Measurements from ENCODE around the gene GAL3ST2.

Gene GAL3ST2

GRCh38 chr2:241768850-241769249 is 7.8 kb upstream of the GAL3ST2 start:
- no peak for DNase-seq (ENCODE audit: low read depth, low spot score)
- TF ChIP-seq POLR2AphosphoS5 (IDR thresholded peaks at IDR 0.05; ENCODE audit: borderline replicate concordance, low read depth, low read length) (no peak), EZH2 (IDR thresholded peaks at IDR 0.05) (no peak), FOXP2 (optimal IDR thresholded peaks at IDR 0.05; ENCODE audit: control extremely low read depth, extremely low read length, insufficient read depth) (no peak)
- Histone ChIP-seq H3K4me3 (no peak overlapping the region), H3K9ac (ENCODE audit: insufficient read length) (no peak overlapping the region), H3K9me3 (ENCODE audit: low read depth, low read length) (no peaks in the 10 kb centered on the region), H3K27ac (no peak overlapping the region), H3K36me3 (ENCODE audit: insufficient read depth, low read length) (no peaks in the 10 kb centered on the region)

GRCh38 chr2:241769819-241770184 is 6.8 kb upstream of the GAL3ST2 start:
- no peak overlapping the region for H3K9ac ChIP-seq (ENCODE audit: insufficient read length)
- DNase-seq (ENCODE audit: low read depth, low spot score): no peak
- H3K4me3 ChIP-seq: no peak overlapping the region
- H3K27ac ChIP-seq: no peak overlapping the region
- no peak for TF ChIP-seq FOXP2 (optimal IDR thresholded peaks at IDR 0.05; ENCODE audit: control extremely low read depth, extremely low read length, insufficient read depth)
- TF ChIP-seq POLR2AphosphoS5 (IDR thresholded peaks at IDR 0.05; ENCODE audit: borderline replicate concordance, low read depth, low read length): no peak
- no peak for TF ChIP-seq EZH2 (IDR thresholded peaks at IDR 0.05)
- H3K36me3 ChIP-seq (ENCODE audit: insufficient read depth, low read length): no peaks in the 10 kb centered on the region
- no peaks in the 10 kb centered on the region for H3K9me3 ChIP-seq (ENCODE audit: low read depth, low read length)

- DNase-seq (ENCODE audit: low read depth, low spot score): no peak
- no peak overlapping the region for H3K4me3 ChIP-seq
- TF ChIP-seq FOXP2 (optimal IDR thresholded peaks at IDR 0.05; ENCODE audit: control extremely low read depth, extremely low read length, insufficient read depth) (no peak), POLR2AphosphoS5 (IDR thresholded peaks at IDR 0.05; ENCODE audit: borderline replicate concordance, low read depth, low read length) (no peak), EZH2 (IDR thresholded peaks at IDR 0.05) (no peak)
- H3K36me3 ChIP-seq (ENCODE audit: insufficient read depth, low read length): no peaks in the 10 kb centered on the region
- H3K9me3 ChIP-seq (ENCODE audit: low read depth, low read length): no peaks in the 10 kb centered on the region
- no peak overlapping the region for H3K9ac ChIP-seq (ENCODE audit: insufficient read length)
- no peak overlapping the region; the same call in 1 of the 2 replicates for H3K27ac ChIP-seq
Observed at GRCh38 chr2:241770185-241770935, 6.3 kb upstream of the GAL3ST2 start.

GRCh38 chr2:241770936-241771285 is 5.7 kb upstream of the GAL3ST2 start:
- no peak for DNase-seq (ENCODE audit: low read depth, low spot score)
- TF ChIP-seq POLR2AphosphoS5 (IDR thresholded peaks at IDR 0.05; ENCODE audit: borderline replicate concordance, low read depth, low read length) (no peak), EZH2 (IDR thresholded peaks at IDR 0.05) (no peak), FOXP2 (optimal IDR thresholded peaks at IDR 0.05; ENCODE audit: control extremely low read depth, extremely low read length, insufficient read depth) (no peak)
- peak overlapping the region; percentile 62 for H3K9ac ChIP-seq (ENCODE audit: insufficient read length)
- no peaks in the 10 kb centered on the region for H3K36me3 ChIP-seq (ENCODE audit: insufficient read depth, low read length)
- peak overlapping the region; percentile 92 for H3K27ac ChIP-seq
- H3K4me3 ChIP-seq: no peak overlapping the region
- no peaks in the 10 kb centered on the region for H3K9me3 ChIP-seq (ENCODE audit: low read depth, low read length)

- peak overlapping the region; percentile 92 for H3K27ac ChIP-seq
- no peaks in the 10 kb centered on the region for H3K9me3 ChIP-seq (ENCODE audit: low read depth, low read length)
- no peaks in the 10 kb centered on the region for H3K36me3 ChIP-seq (ENCODE audit: insufficient read depth, low read length)
- H3K9ac ChIP-seq (ENCODE audit: insufficient read length): peak overlapping the region; percentile 62
- TF ChIP-seq EZH2 (IDR thresholded peaks at IDR 0.05): no peak
- TF ChIP-seq POLR2AphosphoS5 (IDR thresholded peaks at IDR 0.05; ENCODE audit: borderline replicate concordance, low read depth, low read length): no peak; the same call in 1 of the 2 replicates
- no peak for TF ChIP-seq FOXP2 (optimal IDR thresholded peaks at IDR 0.05; ENCODE audit: control extremely low read depth, extremely low read length, insufficient read depth)
- no peak overlapping the region; the same call in 1 of the 2 replicates for H3K4me3 ChIP-seq
- DNase-seq (ENCODE audit: low read depth, low spot score): no peak
Observed at GRCh38 chr2:241771286-241772062, 5.1 kb upstream of the GAL3ST2 start.

- Histone ChIP-seq H3K27ac (peak overlapping the region; percentile 92), H3K9ac (ENCODE audit: insufficient read length) (peak overlapping the region; percentile 62), H3K9me3 (ENCODE audit: low read depth, low read length) (no peaks in the 10 kb centered on the region), H3K36me3 (ENCODE audit: insufficient read depth, low read length) (no peaks in the 10 kb centered on the region), H3K4me3 (no peak overlapping the region; the same call in 1 of the 2 replicates)
- DNase-seq (ENCODE audit: low read depth, low spot score): no peak
- TF ChIP-seq FOXP2 (optimal IDR thresholded peaks at IDR 0.05; ENCODE audit: control extremely low read depth, extremely low read length, insufficient read depth): no peak
- no peak for TF ChIP-seq EZH2 (IDR thresholded peaks at IDR 0.05)
- no peak; the same call in 1 of the 2 replicates for TF ChIP-seq POLR2AphosphoS5 (IDR thresholded peaks at IDR 0.05; ENCODE audit: borderline replicate concordance, low read depth, low read length)
Observed at GRCh38 chr2:241772063-241772499, 4.5 kb upstream of the GAL3ST2 start.

GRCh38 chr2:241773511-241774418 is 2.9 kb upstream of the GAL3ST2 start:
- TF ChIP-seq POLR2AphosphoS5 (IDR thresholded peaks at IDR 0.05; ENCODE audit: borderline replicate concordance, low read depth, low read length) (no peak), FOXP2 (optimal IDR thresholded peaks at IDR 0.05; ENCODE audit: control extremely low read depth, extremely low read length, insufficient read depth) (no peak), EZH2 (IDR thresholded peaks at IDR 0.05) (no peak)
- Histone ChIP-seq H3K4me3 (no peak overlapping the region), H3K9me3 (ENCODE audit: low read depth, low read length) (no peaks in the 10 kb centered on the region), H3K27ac (peak overlapping the region; percentile 31; the same call in 1 of the 2 replicates), H3K9ac (ENCODE audit: insufficient read length) (no peak overlapping the region), H3K36me3 (ENCODE audit: insufficient read depth, low read length) (no peaks in the 10 kb centered on the region)
- no peak for DNase-seq (ENCODE audit: low read depth, low spot score)

Data from SK-N-MC (cell line).